ENCODE data around the gene SLC6A8.
A peak's percentile ranks its signal among the peaks of the same experiment; 100 is the strongest.
"Not testable (repeated sequence)": the region's sequence is repeated elsewhere in the genome, so short reads cannot be mapped to it uniquely, and the experiment has no call there.

Gene SLC6A8

GRCh38 chrX:153708415-153708814 lies 20.7 kb downstream of the SLC6A8 start:
- no peak for DNase-seq (ENCODE audit: low read depth)

GRCh38 chrX:153709726-153710674 lies 22.3 kb downstream of the SLC6A8 start:
- no peak for DNase-seq (ENCODE audit: low read depth)

DNA sequence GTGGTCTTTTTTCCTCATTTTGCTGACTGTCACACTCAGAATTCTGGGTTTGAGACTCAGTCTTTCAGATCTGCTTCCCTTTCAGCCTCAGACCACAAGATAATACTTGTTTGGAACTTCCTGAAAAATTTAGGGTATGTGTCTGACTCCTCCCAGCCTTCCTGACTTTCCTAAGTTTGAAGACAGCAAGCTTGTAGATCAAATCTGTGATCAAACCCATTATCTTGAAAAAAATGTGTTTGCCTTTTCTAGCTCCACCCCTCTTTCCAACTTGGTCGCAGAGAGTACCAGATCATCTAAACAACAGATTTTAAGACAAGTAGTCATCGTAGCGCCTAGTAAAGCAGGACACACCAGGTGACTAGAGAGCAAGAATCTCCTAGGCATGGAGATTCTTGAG lies 26.5 kb downstream of the SLC6A8 start:
- no peak for DNase-seq (ENCODE audit: low read depth)

DNA sequence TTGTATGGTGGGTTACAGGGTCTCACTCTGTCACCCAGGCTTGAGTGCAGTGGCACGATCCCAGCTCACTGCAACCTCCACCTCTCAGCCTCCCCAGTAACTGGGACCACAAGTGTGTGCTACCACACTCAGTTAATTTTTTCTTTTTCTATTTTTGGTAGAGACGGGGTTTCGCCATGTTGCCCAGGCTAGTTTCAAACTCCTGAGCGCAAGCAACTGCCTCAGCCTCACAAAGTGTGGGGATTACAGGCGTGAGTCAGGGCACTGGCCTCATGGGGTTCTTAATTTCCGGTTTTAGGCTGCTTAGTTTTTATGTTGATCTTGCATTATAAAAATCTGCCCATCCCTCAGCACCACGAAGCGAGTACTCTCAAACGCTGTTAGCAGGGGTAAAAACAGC lies 29.7 kb downstream of the SLC6A8 start:
- DNase-seq (ENCODE audit: low read depth) = no peak

DNA sequence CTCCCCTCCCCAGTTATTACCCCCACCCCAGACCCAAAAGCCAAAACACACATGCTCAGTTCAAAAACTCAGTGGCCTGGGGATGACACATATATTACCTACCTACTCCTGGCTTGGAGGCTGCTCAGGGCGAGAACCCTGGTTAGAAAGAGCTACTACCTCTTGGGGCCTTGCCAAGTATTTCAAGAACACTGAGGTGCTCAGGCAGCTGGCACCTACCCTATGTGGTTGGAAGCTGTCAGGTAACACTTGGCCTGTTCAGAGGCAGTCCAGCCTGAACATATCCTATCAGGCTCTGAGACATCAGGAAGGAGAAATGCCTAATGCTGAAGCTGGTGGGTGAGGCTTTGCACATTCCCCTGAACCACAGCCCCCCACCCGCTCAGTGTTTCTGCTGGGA lies 31.5 kb downstream of the SLC6A8 start:
- no peak for DNase-seq (ENCODE audit: low read depth)

DNA sequence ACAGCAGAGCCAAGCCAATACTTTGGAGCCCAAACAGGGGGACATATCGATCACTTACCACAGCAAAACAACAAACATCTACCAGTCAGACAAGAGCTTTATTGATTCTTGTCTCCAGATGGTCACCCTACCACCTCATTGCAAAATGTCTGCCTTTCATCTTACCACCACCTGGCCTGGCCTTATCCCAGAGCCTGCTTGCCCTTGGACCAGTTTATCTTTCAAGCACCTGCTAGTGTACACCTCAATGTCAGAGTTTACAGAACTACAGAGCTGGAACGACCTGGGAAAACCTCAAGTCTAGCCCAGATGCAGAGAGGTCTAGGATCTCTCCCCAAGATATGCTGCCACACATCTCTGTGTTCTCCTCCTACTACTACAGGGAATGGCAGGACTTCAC lies 32.0 kb downstream of the SLC6A8 start:
- DNase-seq (ENCODE audit: low read depth) = no peak

- DNase-seq (ENCODE audit: low read depth) = no peak
Observed at GRCh38 chrX:153722704-153723350, 35.1 kb downstream of the SLC6A8 start.

DNA sequence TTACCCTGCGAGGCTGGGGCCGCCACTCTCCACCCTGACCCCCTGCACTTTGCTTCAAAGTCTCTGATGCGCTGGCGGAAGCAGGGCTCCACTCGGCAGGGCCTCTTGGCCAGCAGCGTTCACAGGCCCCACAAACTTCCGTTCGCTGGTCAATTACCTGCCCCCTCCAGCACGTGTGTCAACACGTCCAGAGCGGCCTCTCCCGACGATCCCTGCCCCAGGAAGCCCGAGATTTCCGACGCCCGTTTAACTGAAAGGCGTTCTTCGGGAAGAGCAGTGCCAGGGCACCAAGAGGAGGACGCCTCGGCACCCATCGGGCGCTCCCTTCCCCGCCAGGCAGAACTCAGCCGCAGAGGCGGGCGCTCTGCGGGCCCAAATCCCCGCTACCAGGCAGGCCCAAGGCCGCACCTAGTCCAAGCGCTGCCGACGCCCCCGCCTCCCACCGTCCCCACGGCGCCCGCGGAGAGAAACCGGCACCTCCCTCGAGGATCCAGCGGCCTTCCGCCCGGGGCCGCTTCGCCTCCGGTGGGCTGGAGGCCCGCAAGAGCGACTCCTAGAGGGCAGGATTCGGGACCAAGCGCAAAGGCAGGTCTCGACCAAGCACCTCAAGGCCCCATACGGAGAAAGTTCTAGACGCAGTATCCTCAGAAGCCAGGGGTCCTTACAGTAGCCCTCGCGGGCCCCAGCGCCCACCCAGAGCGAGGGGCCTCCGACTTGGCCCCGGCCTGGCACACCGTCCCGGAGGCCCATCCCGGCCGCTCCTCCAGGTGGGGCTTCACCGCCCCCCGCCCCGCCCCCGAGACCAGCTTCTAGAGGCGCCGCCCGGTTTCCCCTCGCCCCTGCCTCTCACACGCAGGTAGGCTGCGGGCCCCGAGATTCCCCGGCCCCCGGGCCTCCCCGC lies 35.9 kb downstream of the SLC6A8 start:
- DNase-seq (ENCODE audit: low read depth) = no peak

DNA sequence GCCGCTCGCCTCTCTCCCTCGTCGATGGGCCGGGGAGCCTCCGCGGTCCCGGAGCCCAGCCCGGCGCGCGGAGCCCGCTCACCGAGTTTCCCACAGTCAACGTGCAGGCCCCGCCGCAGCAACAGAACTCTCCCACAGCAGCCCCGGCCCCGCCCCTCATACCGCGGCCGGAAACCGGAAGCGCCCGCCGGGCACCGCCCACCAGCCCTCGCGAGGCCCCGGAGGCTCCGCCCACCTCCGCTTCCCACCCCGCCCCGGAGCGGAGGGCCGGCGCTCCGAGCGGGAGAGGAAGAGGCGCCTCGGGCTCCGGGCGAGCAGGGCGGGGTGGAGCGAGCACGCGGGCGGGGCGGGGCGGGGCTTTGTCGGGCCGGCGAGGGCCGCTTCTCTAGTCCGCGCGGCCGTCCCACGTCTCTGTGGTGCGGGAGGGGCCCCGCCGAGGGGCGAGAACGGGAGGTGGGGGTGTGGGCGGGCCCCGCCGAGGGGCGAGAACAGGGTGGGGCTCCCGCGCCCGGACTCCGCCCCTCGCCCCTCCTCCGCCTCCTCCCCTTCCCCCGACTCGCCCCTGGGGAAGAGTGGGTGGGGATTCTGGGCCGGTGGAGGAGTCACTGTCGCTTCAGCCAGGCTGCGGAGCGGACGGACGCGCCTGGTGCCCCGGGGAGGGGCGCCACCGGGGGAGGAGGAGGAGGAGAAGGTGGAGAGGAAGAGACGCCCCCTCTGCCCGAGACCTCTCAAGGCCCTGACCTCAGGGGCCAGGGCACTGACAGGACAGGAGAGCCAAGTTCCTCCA lies 36.7 kb downstream of the SLC6A8 start, which contains the start of the genes ABCD1 and BCAP31:
ABCD1 (plus strand) TSS at position 605 of the 787 bp plus-strand sequence. CDS start 411 bp downstream, outside the sequence.
BCAP31 (minus strand) TSS at position 136 of the 787 bp plus-strand sequence. CDS start 1,143 bp downstream, outside the sequence.
- DNase-seq (ENCODE audit: low read depth) = peak; percentile 76

- no peak for DNase-seq (ENCODE audit: low read depth)
Observed at GRCh38 chrX:153725039-153725831, 37.5 kb downstream of the SLC6A8 start.

DNA sequence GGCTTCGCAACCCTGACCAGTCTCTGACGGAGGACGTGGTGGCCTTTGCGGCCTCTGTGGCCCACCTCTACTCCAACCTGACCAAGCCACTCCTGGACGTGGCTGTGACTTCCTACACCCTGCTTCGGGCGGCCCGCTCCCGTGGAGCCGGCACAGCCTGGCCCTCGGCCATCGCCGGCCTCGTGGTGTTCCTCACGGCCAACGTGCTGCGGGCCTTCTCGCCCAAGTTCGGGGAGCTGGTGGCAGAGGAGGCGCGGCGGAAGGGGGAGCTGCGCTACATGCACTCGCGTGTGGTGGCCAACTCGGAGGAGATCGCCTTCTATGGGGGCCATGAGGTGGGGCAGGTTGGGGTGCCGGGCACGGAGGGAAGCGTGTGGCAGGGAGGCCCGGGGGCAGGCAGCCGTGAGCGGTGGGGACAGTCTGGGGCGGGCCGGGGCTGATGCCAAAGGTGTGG lies 38.1 kb downstream of the SLC6A8 start:
- DNase-seq (ENCODE audit: low read depth) = no peak

- no peak for DNase-seq (ENCODE audit: low read depth)
Observed at GRCh38 chrX:153726286-153727122, 38.8 kb downstream of the SLC6A8 start.

GRCh38 chrX:153727123-153727931 lies 39.6 kb downstream of the SLC6A8 start:
- no peak for DNase-seq (ENCODE audit: low read depth)

DNA sequence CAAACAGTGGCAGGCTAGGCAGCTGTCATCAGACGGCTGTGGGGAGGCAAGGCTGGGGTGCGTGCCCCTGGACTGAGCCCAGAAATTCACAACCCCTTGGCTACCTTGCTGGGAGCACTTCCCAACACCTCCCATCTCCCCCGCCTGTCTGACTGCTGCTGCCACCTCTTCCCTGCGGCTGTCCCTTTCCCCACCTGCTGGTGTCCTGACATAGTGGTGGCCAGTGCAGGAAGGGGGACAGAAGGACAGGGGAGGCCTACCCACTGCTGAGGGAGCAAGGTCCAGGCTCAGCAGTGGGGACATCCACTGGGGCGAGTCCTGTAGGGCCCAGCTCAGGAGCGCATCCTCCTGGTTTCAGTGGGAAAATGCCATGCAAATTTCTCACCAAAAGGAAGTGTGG lies 40.4 kb downstream of the SLC6A8 start:
- no peak for DNase-seq (ENCODE audit: low read depth)

GRCh38 chrX:153728951-153729631 lies 41.4 kb downstream of the SLC6A8 start:
- no peak for DNase-seq (ENCODE audit: low read depth)

DNA sequence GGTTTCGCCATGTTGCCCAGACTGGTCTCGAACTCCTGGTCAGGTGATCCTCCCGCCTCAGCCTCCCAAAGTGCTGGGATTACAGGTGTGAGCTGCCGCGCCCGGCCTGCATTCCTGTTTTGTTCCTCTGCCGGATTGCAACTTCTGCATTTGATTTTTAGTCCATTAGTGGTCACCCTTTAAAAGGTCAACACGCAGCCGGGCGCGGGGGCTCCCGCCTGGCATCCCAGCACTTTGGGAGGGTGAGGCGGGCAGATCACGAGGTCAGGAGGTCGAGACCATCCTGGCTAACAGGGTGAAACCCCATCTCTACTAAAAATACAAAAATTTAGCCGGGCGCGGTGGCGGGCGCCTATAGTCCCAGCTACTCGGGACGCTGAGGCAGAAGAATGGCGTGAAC lies 42.4 kb downstream of the SLC6A8 start:
- not testable (repeated sequence) for DNase-seq (ENCODE audit: low read depth)

DNA sequence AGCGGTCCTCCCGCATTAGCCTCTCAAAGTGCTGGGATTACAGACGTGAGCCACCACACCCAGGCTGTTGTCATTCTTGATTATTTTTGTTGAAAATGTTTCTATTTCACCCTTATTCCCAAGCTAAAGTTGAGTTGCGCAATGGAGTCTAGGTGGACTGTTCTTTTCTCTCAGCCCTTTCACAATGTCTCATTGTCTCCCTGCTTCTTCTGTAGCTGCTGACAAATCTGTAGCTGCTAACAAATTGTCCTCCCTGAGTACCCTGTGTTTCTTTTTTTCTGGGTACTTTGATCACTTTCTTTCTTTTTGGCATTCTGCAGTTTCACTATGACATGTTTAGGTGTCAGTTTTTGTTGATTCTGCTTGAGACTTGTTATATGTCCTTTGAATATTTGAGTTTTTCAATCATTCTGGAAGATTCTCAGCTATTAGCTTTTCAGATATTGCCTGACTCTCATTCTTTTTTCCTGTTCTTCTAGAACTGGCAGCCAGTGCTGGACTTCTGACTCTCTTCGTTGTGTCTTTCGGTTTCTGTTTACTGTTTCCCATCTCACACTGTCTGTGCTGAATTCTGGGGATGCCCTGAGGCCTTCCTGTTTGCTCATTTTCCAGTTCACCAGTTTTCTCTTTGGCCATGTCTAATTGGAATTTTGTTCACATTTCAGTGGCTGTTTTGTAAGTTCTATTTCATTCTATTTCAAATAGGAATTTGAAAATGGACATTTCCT lies 43.6 kb downstream of the SLC6A8 start:
- no peak for DNase-seq (ENCODE audit: low read depth)

Data from GM04504 (cell line).